ENCODE results near the gene VDR.

Gene VDR

GRCh38 chr12:47931187-47931586 lies 26.4 kb upstream of the VDR start:
- Histone ChIP-seq H4K20me1 (no peaks in the 10 kb centered on the region), H3K4me3 (no peak overlapping the region), H3K9ac (no peak overlapping the region), H3K9me3 (no peaks in the 10 kb centered on the region), H3K27me3 (no peaks in the 10 kb centered on the region), H3K4me2 (no peak overlapping the region), H3K4me1 (no peaks in the 10 kb centered on the region), H3K27ac (no peak overlapping the region), H3K36me3 (no peaks in the 10 kb centered on the region)
- no peak for TF ChIP-seq Cebpa-rat (IDR thresholded peaks at IDR 0.05)

- Histone ChIP-seq H3K36me3 (no peaks in the 10 kb centered on the region), H3K9me3 (no peaks in the 10 kb centered on the region), H3K9ac (no peak overlapping the region), H4K20me1 (no peaks in the 10 kb centered on the region), H3K27ac (no peak overlapping the region), H3K4me3 (no peak overlapping the region), H3K4me1 (no peaks in the 10 kb centered on the region), H3K4me2 (no peak overlapping the region), H3K27me3 (no peaks in the 10 kb centered on the region)
- no peak for TF ChIP-seq Cebpa-rat (IDR thresholded peaks at IDR 0.05)
Observed at GRCh38 chr12:47930634-47931033, 25.8 kb upstream of the VDR start.

GRCh38 chr12:47927346-47927745 lies 22.6 kb upstream of the VDR start:
- TF ChIP-seq Cebpa-rat (IDR thresholded peaks at IDR 0.05), result no peak
- no peak overlapping the region for H3K9ac ChIP-seq
- H3K4me3 ChIP-seq, result no peak overlapping the region
- H3K4me2 ChIP-seq, result no peak overlapping the region
- no peaks in the 10 kb centered on the region for H4K20me1 ChIP-seq
- no peaks in the 10 kb centered on the region for H3K4me1 ChIP-seq
- no peak overlapping the region for H3K27ac ChIP-seq
- H3K36me3 ChIP-seq, result no peaks in the 10 kb centered on the region
- no peaks in the 10 kb centered on the region for H3K27me3 ChIP-seq
- no peaks in the 10 kb centered on the region for H3K9me3 ChIP-seq

- no peaks in the 10 kb centered on the region for H4K20me1 ChIP-seq
- H3K4me3 ChIP-seq, result no peak overlapping the region
- H3K4me1 ChIP-seq, result no peaks in the 10 kb centered on the region
- TF ChIP-seq Cebpa-rat (IDR thresholded peaks at IDR 0.05), result no peak
- no peak overlapping the region for H3K27ac ChIP-seq
- H3K9ac ChIP-seq, result no peak overlapping the region
- no peaks in the 10 kb centered on the region for H3K36me3 ChIP-seq
- no peaks in the 10 kb centered on the region for H3K9me3 ChIP-seq
- H3K27me3 ChIP-seq, result no peaks in the 10 kb centered on the region
- H3K4me2 ChIP-seq, result no peak overlapping the region
Observed at GRCh38 chr12:47921907-47922306, 17.1 kb upstream of the VDR start.

DNA sequence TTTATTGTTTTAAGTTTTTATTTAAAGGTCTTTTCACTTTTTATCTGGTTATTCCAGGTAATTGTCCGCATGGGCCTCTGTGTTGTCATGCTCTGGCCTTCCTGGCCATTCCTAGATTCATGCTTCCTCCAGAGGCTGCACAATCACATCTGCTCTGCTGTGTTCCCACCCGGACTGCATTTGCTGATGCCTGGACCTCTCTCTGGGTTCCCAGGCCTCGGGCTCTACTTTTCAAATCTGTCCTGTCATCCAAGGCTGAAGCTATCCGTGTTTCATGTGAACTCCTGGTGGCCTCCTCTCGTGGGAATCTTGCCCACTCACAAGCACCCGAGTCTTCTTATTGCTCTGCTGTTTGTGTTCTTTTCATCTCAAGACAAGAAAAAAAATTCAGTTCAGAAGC lies 16.1 kb upstream of the VDR start:
- Histone ChIP-seq H3K9me3 (no peaks in the 10 kb centered on the region), H3K4me1 (no peaks in the 10 kb centered on the region), H3K36me3 (no peaks in the 10 kb centered on the region), H4K20me1 (no peaks in the 10 kb centered on the region), H3K9ac (no peak overlapping the region), H3K4me3 (no peak overlapping the region), H3K27ac (no peak overlapping the region), H3K4me2 (no peak overlapping the region), H3K27me3 (no peaks in the 10 kb centered on the region)
- no peak for TF ChIP-seq Cebpa-rat (IDR thresholded peaks at IDR 0.05)

DNA sequence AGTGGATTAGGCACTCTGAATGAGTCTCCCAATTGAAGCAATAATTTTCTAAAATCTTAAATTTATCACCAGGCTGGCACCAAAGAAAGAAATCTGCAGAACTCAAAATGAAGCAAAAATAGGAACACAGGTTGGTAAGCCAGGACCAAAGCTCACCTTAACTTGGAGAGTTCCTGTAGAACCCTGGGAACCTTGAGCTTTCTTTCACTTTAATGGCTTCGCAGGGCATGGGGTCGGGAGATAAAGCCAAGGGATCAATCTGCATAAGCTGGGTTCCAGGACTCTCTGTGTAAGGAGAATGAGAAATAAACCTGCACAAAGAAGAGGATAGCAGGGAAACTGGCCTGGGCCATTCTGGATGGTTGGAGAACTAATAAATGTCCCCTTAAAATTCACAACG lies 8.3 kb upstream of the VDR start:
- H3K4me2 ChIP-seq, result no peak overlapping the region
- no peaks in the 10 kb centered on the region for H4K20me1 ChIP-seq
- H3K9ac ChIP-seq, result no peak overlapping the region
- no peaks in the 10 kb centered on the region for H3K9me3 ChIP-seq
- peaks cover 1% of the 10 kb centered on the region; the same call in 1 of the 2 replicates for H3K27me3 ChIP-seq
- TF ChIP-seq Cebpa-rat (IDR thresholded peaks at IDR 0.05), result no peak
- no peak overlapping the region for H3K27ac ChIP-seq
- H3K36me3 ChIP-seq, result no peaks in the 10 kb centered on the region
- H3K4me3 ChIP-seq, result no peak overlapping the region
- no peaks in the 10 kb centered on the region for H3K4me1 ChIP-seq

GRCh38 chr12:47912556-47912955 lies 7.8 kb upstream of the VDR start:
- Histone ChIP-seq H3K36me3 (no peaks in the 10 kb centered on the region), H3K9ac (no peak overlapping the region), H3K4me2 (no peak overlapping the region), H3K9me3 (no peaks in the 10 kb centered on the region), H3K4me3 (no peak overlapping the region), H3K27me3 (peaks cover 7% of the 10 kb centered on the region), H3K4me1 (no peaks in the 10 kb centered on the region), H3K27ac (no peak overlapping the region), H4K20me1 (no peaks in the 10 kb centered on the region)
- no peak for TF ChIP-seq Cebpa-rat (IDR thresholded peaks at IDR 0.05)

DNA sequence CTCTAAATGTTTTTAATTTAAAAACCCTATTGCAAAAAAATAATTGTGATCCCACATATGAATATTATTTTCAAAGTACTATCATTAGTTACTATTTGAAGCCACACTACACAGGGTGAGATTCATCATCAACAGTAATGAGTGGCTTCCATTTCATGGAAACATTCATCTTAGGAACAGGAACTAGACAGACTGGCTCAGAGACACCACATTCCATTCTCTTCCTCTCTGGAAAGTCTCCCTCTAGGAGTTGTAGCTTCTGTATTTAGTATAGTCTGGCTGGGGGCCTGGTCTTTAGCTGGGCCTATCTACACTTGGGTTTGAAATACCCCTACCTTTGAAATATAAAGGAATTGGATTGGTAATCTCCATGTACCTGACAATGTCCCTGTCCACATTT lies 6.2 kb upstream of the VDR start:
- Histone ChIP-seq H3K9ac (no peak overlapping the region), H3K27me3 (peaks cover 22% of the 10 kb centered on the region), H3K9me3 (no peaks in the 10 kb centered on the region), H3K4me2 (no peak overlapping the region), H3K4me3 (no peak overlapping the region), H3K36me3 (no peaks in the 10 kb centered on the region), H3K4me1 (no peaks in the 10 kb centered on the region), H4K20me1 (no peaks in the 10 kb centered on the region), H3K27ac (no peak overlapping the region)
- no peak for TF ChIP-seq Cebpa-rat (IDR thresholded peaks at IDR 0.05)

GRCh38 chr12:47910486-47910885 lies 5.7 kb upstream of the VDR start:
- peaks cover 2% of the 10 kb centered on the region; the same call in 1 of the 2 replicates for H3K4me1 ChIP-seq
- H3K27me3 ChIP-seq, result peaks cover 27% of the 10 kb centered on the region
- H3K9ac ChIP-seq, result no peak overlapping the region
- H3K4me3 ChIP-seq, result no peak overlapping the region
- no peaks in the 10 kb centered on the region for H3K36me3 ChIP-seq
- H3K27ac ChIP-seq, result no peak overlapping the region
- no peak for TF ChIP-seq Cebpa-rat (IDR thresholded peaks at IDR 0.05)
- H4K20me1 ChIP-seq, result no peaks in the 10 kb centered on the region
- H3K4me2 ChIP-seq, result no peak overlapping the region
- no peaks in the 10 kb centered on the region for H3K9me3 ChIP-seq

DNA sequence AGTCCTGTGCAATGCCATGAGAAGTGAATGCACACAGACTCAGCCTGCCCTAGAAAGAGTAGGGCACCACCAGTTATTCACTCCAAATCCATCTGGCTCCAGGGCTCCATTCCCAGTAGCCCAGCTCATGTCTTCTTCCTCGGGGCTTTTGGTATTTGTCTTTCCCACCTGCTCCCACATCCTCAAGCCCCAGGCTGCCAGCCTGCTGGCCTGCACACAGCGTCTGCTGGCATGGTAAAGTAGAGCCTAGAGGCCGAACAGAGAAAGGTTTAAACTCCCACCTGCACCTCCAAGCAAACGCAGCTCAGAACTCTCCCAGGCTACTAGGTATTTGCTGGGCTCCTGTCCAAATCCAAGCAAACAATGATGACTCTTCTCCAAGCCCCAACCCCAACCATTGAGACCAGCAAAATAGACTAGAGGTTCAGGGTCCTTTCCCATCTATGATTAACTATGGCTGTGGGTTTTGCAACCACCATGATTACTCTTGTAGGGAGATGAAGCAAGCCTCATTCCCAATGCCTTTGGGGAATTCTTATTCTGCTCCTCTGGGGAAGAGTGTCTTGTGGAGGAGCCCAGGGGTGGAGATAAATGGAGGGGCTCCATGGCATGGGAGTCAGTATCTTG lies 5.2 kb upstream of the VDR start:
- H3K36me3 ChIP-seq, result no peaks in the 10 kb centered on the region
- no peaks in the 10 kb centered on the region for H3K9me3 ChIP-seq
- no peaks in the 10 kb centered on the region for H4K20me1 ChIP-seq
- peaks cover 7% of the 10 kb centered on the region; the same call in 1 of the 2 replicates for H3K4me1 ChIP-seq
- H3K4me3 ChIP-seq, result no peak overlapping the region
- no peak overlapping the region for H3K4me2 ChIP-seq
- no peak overlapping the region for H3K9ac ChIP-seq
- TF ChIP-seq Cebpa-rat (IDR thresholded peaks at IDR 0.05), result no peak
- H3K27ac ChIP-seq, result no peak overlapping the region
- H3K27me3 ChIP-seq, result peaks cover 33% of the 10 kb centered on the region

DNA sequence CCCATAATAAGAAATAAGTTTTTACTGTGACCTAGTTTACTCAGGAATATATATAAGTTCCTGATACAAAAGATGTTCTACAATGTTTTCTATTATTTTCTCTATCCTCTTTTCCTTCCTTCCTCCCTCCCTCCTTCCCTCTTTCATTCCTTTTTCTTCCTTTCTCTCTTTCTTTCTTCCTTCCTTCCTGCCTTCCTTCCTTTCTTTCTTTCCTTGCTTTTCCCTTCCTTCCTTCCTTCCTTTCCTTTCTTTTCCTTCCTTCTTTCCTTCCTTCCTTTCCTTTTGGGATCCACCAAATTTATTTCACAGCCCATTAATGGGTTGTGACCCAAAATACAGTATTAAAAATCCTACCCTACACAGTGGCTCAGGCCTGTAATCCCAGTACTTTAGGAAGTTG lies 3.9 kb upstream of the VDR start:
- Histone ChIP-seq H3K4me2 (no peak overlapping the region), H3K4me3 (no peak overlapping the region), H4K20me1 (no peaks in the 10 kb centered on the region), H3K9ac (no peak overlapping the region), H3K27me3 (peaks cover 44% of the 10 kb centered on the region), H3K9me3 (no peaks in the 10 kb centered on the region), H3K4me1 (peaks cover 16% of the 10 kb centered on the region), H3K27ac (no peak overlapping the region), H3K36me3 (no peaks in the 10 kb centered on the region)
- no peak for TF ChIP-seq Cebpa-rat (IDR thresholded peaks at IDR 0.05)
